Lung microvascular endothelial cell (primary cell): ENCODE data around the gene ASXL1. TPM values are rescaled to one million over a fixed set of nuclear protein-coding genes. Genes with fewer than 3 reads are reported as not detected.

Experiments used
- DNase-seq, 2 donors: peaks; one replicate each; pipeline versions ENCODE4 v3.0.0 to v3.0.0-alpha.2; 2010; ENCODE audit warnings: low read depth in 2 of 2
- total RNA-seq: library from RNA; depleted of rRNA; stranded (reverse); fragments of >200 nt; gene quantifications from 2 replicates; pipeline ENCODE4 v1.2.1, GENCODE V29; 2014

ASXL1 gene
- total RNA-seq, 1 donor from 2014 or later = 42.5 TPM

GRCh38 chr20:32477594-32478512 is 119.7 kb downstream of the ASXL1 start:
- no peak for DNase-seq

GRCh38 chr20:32478576-32478975 is 120.4 kb downstream of the ASXL1 start:
- DNase-seq = no peak

GRCh38 chr20:32479012-32479411 is 120.9 kb downstream of the ASXL1 start:
- no peak for DNase-seq

- no peak for DNase-seq
These were observed 121.6 kb downstream of the ASXL1 start for GRCh38 chr20:32479697-32480171.

- peak in 1 of 2 donors; percentile 82 for DNase-seq
These were observed 122.5 kb downstream of the ASXL1 start for GRCh38 chr20:32480371-32481241.

- peak in 1 of 2 donors; percentile 48 for DNase-seq
These were observed 123.4 kb downstream of the ASXL1 start for GRCh38 chr20:32481311-32482142.

GRCh38 chr20:32482143-32482441 is 124.0 kb downstream of the ASXL1 start:
- DNase-seq = no peak

GRCh38 chr20:32482442-32483261 is 124.5 kb downstream of the ASXL1 start:
- DNase-seq = peak; percentile 46 to 65

GRCh38 chr20:32483351-32484224 is 125.5 kb downstream of the ASXL1 start:
- DNase-seq = peak; percentile 82 to 90

- DNase-seq = peak; percentile 34 to 66
These were observed 126.3 kb downstream of the ASXL1 start for GRCh38 chr20:32484225-32484957.

- DNase-seq = peak; percentile 88
These were observed 127.0 kb downstream of the ASXL1 start for GRCh38 chr20:32484958-32485769.

GRCh38 chr20:32485770-32486478 is 127.8 kb downstream of the ASXL1 start:
- DNase-seq = peak; percentile 46 to 98

- DNase-seq = no peak
These were observed 129.2 kb downstream of the ASXL1 start for GRCh38 chr20:32487381-32487780.

- DNase-seq = no peak
These were observed 130.1 kb downstream of the ASXL1 start for GRCh38 chr20:32488066-32488838.
